Central memory CD4-positive, alpha-beta T cell (primary cell): ENCODE results near the gene ALS2CL.
A peak's percentile ranks its signal among the peaks of the same experiment; 100 is the strongest.

Experiments
- DNase-seq: peaks from one replicate; pipeline ENCODE4 v3.0.0; 2022

Gene ALS2CL

GRCh38 chr3:46716461-46717441 is 23.3 kb upstream of the ALS2CL start:
- DNase-seq: no peak

- no peak for DNase-seq
Measured at GRCh38 chr3:46715507-46716175, 22.2 kb upstream of the ALS2CL start.

GRCh38 chr3:46714728-46715506 is 21.4 kb upstream of the ALS2CL start:
- no peak for DNase-seq

- no peak for DNase-seq
Measured at GRCh38 chr3:46713898-46714552, 20.5 kb upstream of the ALS2CL start.

GRCh38 chr3:46713050-46713897 is 19.8 kb upstream of the ALS2CL start:
- no peak for DNase-seq

- DNase-seq: no peak
Measured at GRCh38 chr3:46712191-46713049, 18.9 kb upstream of the ALS2CL start.

- DNase-seq: no peak
Measured at GRCh38 chr3:46711760-46712159, 18.3 kb upstream of the ALS2CL start.

- DNase-seq: no peak
Measured at GRCh38 chr3:46711305-46711704, 17.8 kb upstream of the ALS2CL start.

- DNase-seq: no peak
Measured at GRCh38 chr3:46710671-46711295, 17.3 kb upstream of the ALS2CL start.

GRCh38 chr3:46710229-46710628 is 16.8 kb upstream of the ALS2CL start:
- DNase-seq: no peak

- DNase-seq: no peak
Measured at GRCh38 chr3:46709721-46710120, 16.2 kb upstream of the ALS2CL start.

- no peak for DNase-seq
Measured at GRCh38 chr3:46709157-46709654, 15.7 kb upstream of the ALS2CL start.

GRCh38 chr3:46708401-46709156 is 15.1 kb upstream of the ALS2CL start:
- DNase-seq: no peak

- no peak for DNase-seq
Measured at GRCh38 chr3:46707601-46708011, 14.1 kb upstream of the ALS2CL start.

- DNase-seq: no peak
Measured at GRCh38 chr3:46706771-46707582, 13.5 kb upstream of the ALS2CL start.

GRCh38 chr3:46705751-46706552 is 12.5 kb upstream of the ALS2CL start:
- DNase-seq: no peak

GRCh38 chr3:46705022-46705530 is 11.6 kb upstream of the ALS2CL start:
- peak; percentile 59 for DNase-seq
